H1 (cell line): ENCODE data around the gene PCCA. TPM values are rescaled to one million over a fixed set of nuclear protein-coding genes. Genes with fewer than 3 reads are reported as not detected.

Experiments used
- EZH2 ChIP-seq: fragments of 200-600 bp; sonication (generic); IDR thresholded peaks from 2 replicates; pipeline ENCODE4 v1.7.1; 2012; ENCODE audit warnings: low read depth, mild to moderate bottlenecking, moderate library complexity, low read length, inconsistent platforms; ENCODE audit not compliant: severe bottlenecking
- KDM1A ChIP-seq: fragments of 200-600, 300-600 bp; sonication (generic); IDR thresholded peaks from 2 replicates; pipeline ENCODE4 v1.7.1; 2016; ENCODE audit warnings: mild to moderate bottlenecking, low read length, borderline replicate concordance
- MAFK ChIP-seq: IDR thresholded peaks from 2 replicates; pipeline ENCODE4 v1.6.1; 2012; ENCODE audit warnings: low read depth, mild to moderate bottlenecking, improper control_type of control experiment, low read length
- TAF1 ChIP-seq: IDR thresholded peaks from 2 replicates; pipeline ENCODE4 v1.6.1; 2011; ENCODE audit warnings: mild to moderate bottlenecking, low read depth, low read length
- ZNF274 ChIP-seq: IDR thresholded peaks from 2 replicates; pipeline ENCODE4 v1.7.0; 2012; ENCODE audit warnings: low read length, borderline replicate concordance; ENCODE audit errors: extremely low read depth
- polyA plus RNA-seq, 7 experiments: library from polyadenylated mRNA; depleted of rRNA in 3 of 7; stranded (reverse) in 5 of 7; unstranded in 2 of 7; fragments of >200 nt in 5 of 7; fragments of 200-250 nt in 2 of 7; gene quantifications; 1 replicate in 5 of 7; 2 replicates in 1 of 7; 4 replicates in 1 of 7; pipeline versions ENCODE4 v1.2.1 to v1.2.3, GENCODE V29; 2011 to 2013; ENCODE audit warnings: missing spikeins in 2 of 7, mixed read lengths in 2 of 7
- total RNA-seq: library from RNA; stranded (reverse); fragmentation: NEBNext Ultra II Directional; extraction: Animal tissue kit (Norgen Biotek cat#: 25700); gene quantifications from 2 replicates; pipeline ENCODE4 v1.2.1, GENCODE V29; 2021
- TF ChIP-seq, protein P1 (sequence below): fragments of 300-600 bp; sonication (generic); IDR thresholded peaks from 2 replicates; pipeline ENCODE4 v1.7.1; 2012; ENCODE audit warnings: low read length, moderate library complexity, mild to moderate bottlenecking, inconsistent platforms; ENCODE audit not compliant: insufficient replicate concordance

Gene PCCA
- total and polyA plus RNA-seq, 2 of the 8 experiments (the other 6 are each of a cell fraction or from before 2014, with no cell fraction given) = 18.4 to 49.8 TPM

DNA sequence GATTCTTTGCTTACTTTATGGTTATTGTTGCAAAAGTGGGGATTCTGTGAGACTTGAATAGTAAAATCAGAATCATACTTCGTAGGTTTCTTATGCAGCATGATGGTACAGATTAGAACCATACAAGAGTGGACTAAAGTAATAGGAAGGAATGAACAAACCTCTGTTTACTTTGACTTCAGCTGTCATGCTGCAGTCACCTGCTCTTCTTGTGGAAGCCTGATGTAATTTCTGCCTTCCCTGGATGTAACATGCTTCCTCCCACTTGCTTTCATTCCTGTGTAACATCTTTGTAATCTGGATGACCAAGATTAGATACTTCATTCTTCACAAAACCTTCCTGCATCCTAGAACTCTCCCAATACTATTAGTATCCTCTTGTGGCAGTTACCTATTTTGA, 235.0 kb downstream of the PCCA start (continued):
- TF ChIP-seq KDM1A (no peak), EZH2 (no peak), MAFK (no peak), ZNF274 (no peak), TAF1 (no peak)
- TF ChIP-seq, protein P1, sequence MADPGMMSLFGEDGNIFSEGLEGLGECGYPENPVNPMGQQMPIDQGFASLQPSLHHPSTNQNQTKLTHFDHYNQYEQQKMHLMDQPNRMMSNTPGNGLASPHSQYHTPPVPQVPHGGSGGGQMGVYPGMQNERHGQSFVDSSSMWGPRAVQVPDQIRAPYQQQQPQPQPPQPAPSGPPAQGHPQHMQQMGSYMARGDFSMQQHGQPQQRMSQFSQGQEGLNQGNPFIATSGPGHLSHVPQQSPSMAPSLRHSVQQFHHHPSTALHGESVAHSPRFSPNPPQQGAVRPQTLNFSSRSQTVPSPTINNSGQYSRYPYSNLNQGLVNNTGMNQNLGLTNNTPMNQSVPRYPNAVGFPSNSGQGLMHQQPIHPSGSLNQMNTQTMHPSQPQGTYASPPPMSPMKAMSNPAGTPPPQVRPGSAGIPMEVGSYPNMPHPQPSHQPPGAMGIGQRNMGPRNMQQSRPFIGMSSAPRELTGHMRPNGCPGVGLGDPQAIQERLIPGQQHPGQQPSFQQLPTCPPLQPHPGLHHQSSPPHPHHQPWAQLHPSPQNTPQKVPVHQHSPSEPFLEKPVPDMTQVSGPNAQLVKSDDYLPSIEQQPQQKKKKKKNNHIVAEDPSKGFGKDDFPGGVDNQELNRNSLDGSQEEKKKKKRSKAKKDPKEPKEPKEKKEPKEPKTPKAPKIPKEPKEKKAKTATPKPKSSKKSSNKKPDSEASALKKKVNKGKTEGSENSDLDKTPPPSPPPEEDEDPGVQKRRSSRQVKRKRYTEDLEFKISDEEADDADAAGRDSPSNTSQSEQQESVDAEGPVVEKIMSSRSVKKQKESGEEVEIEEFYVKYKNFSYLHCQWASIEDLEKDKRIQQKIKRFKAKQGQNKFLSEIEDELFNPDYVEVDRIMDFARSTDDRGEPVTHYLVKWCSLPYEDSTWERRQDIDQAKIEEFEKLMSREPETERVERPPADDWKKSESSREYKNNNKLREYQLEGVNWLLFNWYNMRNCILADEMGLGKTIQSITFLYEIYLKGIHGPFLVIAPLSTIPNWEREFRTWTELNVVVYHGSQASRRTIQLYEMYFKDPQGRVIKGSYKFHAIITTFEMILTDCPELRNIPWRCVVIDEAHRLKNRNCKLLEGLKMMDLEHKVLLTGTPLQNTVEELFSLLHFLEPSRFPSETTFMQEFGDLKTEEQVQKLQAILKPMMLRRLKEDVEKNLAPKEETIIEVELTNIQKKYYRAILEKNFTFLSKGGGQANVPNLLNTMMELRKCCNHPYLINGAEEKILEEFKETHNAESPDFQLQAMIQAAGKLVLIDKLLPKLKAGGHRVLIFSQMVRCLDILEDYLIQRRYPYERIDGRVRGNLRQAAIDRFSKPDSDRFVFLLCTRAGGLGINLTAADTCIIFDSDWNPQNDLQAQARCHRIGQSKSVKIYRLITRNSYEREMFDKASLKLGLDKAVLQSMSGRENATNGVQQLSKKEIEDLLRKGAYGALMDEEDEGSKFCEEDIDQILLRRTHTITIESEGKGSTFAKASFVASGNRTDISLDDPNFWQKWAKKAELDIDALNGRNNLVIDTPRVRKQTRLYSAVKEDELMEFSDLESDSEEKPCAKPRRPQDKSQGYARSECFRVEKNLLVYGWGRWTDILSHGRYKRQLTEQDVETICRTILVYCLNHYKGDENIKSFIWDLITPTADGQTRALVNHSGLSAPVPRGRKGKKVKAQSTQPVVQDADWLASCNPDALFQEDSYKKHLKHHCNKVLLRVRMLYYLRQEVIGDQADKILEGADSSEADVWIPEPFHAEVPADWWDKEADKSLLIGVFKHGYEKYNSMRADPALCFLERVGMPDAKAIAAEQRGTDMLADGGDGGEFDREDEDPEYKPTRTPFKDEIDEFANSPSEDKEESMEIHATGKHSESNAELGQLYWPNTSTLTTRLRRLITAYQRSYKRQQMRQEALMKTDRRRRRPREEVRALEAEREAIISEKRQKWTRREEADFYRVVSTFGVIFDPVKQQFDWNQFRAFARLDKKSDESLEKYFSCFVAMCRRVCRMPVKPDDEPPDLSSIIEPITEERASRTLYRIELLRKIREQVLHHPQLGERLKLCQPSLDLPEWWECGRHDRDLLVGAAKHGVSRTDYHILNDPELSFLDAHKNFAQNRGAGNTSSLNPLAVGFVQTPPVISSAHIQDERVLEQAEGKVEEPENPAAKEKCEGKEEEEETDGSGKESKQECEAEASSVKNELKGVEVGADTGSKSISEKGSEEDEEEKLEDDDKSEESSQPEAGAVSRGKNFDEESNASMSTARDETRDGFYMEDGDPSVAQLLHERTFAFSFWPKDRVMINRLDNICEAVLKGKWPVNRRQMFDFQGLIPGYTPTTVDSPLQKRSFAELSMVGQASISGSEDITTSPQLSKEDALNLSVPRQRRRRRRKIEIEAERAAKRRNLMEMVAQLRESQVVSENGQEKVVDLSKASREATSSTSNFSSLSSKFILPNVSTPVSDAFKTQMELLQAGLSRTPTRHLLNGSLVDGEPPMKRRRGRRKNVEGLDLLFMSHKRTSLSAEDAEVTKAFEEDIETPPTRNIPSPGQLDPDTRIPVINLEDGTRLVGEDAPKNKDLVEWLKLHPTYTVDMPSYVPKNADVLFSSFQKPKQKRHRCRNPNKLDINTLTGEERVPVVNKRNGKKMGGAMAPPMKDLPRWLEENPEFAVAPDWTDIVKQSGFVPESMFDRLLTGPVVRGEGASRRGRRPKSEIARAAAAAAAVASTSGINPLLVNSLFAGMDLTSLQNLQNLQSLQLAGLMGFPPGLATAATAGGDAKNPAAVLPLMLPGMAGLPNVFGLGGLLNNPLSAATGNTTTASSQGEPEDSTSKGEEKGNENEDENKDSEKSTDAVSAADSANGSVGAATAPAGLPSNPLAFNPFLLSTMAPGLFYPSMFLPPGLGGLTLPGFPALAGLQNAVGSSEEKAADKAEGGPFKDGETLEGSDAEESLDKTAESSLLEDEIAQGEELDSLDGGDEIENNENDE = no peak
